Measurements from ENCODE around the gene CTAGE9.

DNA sequence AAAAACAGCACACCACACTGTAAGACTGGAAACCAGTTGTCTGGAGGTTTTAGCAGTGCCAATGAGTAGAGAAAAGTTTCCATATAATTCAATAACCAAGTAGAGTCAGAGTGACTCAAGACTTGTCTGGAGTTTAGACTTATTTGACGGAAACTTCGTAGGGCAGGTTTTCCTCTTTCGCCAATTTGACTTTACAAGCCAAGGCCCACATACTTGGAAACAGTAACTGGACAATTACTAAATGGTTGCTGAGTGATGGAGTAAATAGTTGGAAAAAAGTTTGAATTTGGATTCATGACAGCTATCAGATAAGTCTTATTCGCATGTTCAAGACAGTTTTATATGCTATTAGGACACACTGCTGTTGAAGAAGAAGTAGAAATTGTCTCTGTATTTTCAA, 48.1 kb upstream of the CTAGE9 start:
- TF ChIP-seq CTCF (IDR thresholded peaks at IDR 0.05) (no peak), POLR2A (IDR thresholded peaks at IDR 0.05) (no peak)
